ENCODE measurements around the gene GRB10.

Gene GRB10

DNA sequence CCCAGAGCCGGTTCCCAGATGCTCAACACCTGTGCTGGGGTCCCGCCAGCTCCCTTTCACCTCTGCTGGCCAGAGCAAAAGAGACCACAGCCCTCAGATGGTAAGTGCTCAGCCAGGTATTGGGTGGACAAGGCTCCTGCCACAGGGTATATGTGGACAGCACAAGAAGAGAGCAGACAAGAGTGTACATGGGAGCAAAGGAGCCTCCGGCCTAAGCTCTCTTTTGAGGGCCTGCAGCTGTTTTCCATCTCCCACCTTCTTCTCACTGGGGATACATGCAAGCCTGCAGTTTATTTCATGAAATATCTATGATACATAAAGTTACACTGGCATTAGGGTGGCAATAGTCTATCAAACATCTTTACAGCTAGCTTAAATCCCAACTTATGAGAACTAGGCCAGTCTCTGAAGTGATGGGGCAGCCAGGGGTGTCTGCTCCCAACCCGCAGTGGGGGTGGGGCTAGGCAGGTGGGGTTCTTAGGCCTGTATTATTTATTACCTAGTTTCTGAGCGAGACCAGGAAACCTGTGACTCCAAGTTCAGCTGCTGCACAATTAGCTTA lies 167.1 kb downstream of the GRB10 start:
- DNase-seq (ENCODE audit: extremely low spot score) = no peak
- CTCF ChIA-PET = no interaction called here
- no peak for TF ChIP-seq L3MBTL2 (conservative IDR thresholded peaks at IDR 0.05)
- no peak for TF ChIP-seq BHLHE40 (IDR thresholded peaks at IDR 0.05; ENCODE audit: borderline replicate concordance)
- TF ChIP-seq FOXK2 (IDR thresholded peaks at IDR 0.05) = no peak
- TF ChIP-seq HDGF (IDR thresholded peaks at IDR 0.05; ENCODE audit: borderline replicate concordance) = no peak
- TF ChIP-seq, protein P1, sequence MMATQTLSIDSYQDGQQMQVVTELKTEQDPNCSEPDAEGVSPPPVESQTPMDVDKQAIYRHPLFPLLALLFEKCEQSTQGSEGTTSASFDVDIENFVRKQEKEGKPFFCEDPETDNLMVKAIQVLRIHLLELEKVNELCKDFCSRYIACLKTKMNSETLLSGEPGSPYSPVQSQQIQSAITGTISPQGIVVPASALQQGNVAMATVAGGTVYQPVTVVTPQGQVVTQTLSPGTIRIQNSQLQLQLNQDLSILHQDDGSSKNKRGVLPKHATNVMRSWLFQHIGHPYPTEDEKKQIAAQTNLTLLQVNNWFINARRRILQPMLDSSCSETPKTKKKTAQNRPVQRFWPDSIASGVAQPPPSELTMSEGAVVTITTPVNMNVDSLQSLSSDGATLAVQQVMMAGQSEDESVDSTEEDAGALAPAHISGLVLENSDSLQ (IDR thresholded peaks at IDR 0.05) = no peak
- TF ChIP-seq NFRKB (IDR thresholded peaks at IDR 0.05) = no peak
- TF ChIP-seq SUZ12 (IDR thresholded peaks at IDR 0.05) = no peak
- no peak for TF ChIP-seq FOXA1 (IDR thresholded peaks at IDR 0.05)
- no peak for TF ChIP-seq SP1 (IDR thresholded peaks at IDR 0.05)
- TF ChIP-seq CTBP1 (IDR thresholded peaks at IDR 0.05; ENCODE audit: borderline replicate concordance) = no peak
- TF ChIP-seq ARNT (IDR thresholded peaks at IDR 0.05) = no peak
- TF ChIP-seq ZNF384 (IDR thresholded peaks at IDR 0.05) = no peak
- POLR2A ChIA-PET = no interaction called here

DNA sequence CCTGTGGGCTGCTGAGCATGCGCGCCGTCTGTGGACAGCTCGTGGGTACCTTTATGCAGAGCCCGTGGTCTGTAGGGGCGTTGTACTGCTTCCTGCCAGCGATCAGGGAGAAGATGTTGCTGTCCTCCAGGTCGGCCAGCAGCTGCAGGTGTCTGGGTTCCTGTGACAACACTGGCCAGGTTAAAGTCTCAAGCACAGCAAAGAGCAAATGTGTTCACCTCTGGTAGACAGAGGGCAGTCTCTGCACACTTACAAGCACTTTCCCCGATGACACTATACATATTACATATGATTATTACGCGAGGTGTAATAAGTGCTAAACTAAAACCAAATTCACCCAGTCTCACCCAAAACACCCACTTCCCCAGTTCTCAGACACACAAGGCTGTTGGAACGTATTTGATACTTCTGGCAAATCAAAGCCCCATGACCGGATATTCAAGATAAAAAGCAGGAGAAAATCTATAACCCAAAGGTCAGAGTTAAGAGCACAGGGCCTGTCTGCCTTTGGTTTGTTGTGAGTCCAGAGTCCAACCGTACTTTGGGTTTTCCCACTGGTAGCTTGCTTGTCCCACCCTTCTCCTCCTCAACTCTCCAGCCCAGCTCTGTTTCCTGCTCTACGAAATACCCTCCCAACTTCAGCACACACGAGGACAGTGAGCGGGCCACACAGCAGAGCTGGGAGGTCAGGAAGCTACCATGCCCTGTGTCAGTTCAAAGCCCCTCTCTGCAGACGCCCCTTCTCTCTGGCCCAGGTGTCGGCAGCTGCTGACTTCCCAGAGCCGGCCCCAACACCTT lies 167.8 kb downstream of the GRB10 start:
- POLR2A ChIA-PET = no interaction called here
- CTCF ChIA-PET = no interaction called here
- no peak for TF ChIP-seq ZNF384 (IDR thresholded peaks at IDR 0.05)
- no peak for TF ChIP-seq LEF1 (IDR thresholded peaks at IDR 0.05; ENCODE audit: borderline replicate concordance)
- no peak for TF ChIP-seq TARDBP (IDR thresholded peaks at IDR 0.05)
- no peak for TF ChIP-seq L3MBTL2 (conservative IDR thresholded peaks at IDR 0.05)
- TF ChIP-seq FOXM1 (IDR thresholded peaks at IDR 0.05; ENCODE audit: borderline replicate concordance) = no peak
- TF ChIP-seq BHLHE40 (IDR thresholded peaks at IDR 0.05; ENCODE audit: borderline replicate concordance) = no peak
- TF ChIP-seq FOXK2 (IDR thresholded peaks at IDR 0.05) = no peak
- no peak for TF ChIP-seq NFRKB (IDR thresholded peaks at IDR 0.05)
- TF ChIP-seq, protein P1 (IDR thresholded peaks at IDR 0.05) = no peak
- no peak for TF ChIP-seq ARNT (IDR thresholded peaks at IDR 0.05)
- DNase-seq (ENCODE audit: extremely low spot score) = no peak

DNA sequence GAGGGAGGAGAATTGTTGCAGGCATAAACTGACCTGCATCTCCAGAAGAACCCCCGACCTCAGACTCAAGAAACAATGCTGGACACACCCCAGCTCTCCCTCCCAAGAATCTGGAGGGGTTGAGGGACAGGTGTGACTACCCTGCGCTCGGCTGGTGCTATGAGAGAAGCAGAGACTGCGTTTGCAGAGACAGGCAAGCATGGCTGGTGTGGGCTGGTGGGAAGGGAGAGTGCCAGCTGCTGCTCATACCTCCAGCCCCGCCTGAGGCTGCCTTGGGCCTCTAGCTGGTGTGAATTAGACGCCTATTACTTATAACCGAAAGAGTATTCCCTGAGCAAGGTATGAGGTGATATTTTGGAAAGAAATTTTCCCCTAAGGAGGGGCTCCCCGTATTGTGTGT lies 169.2 kb downstream of the GRB10 start:
- ChIA-PET POLR2A (no interaction called here), CTCF (no interaction called here)
- no peak for DNase-seq (ENCODE audit: extremely low spot score)
- no peak for TF ChIP-seq FOXM1 (IDR thresholded peaks at IDR 0.05; ENCODE audit: borderline replicate concordance)
- no peak for TF ChIP-seq TARDBP (IDR thresholded peaks at IDR 0.05)
- no peak for TF ChIP-seq SUZ12 (IDR thresholded peaks at IDR 0.05)
- TF ChIP-seq ARNT (IDR thresholded peaks at IDR 0.05) = no peak
- no peak for TF ChIP-seq ELF4 (IDR thresholded peaks at IDR 0.05)
- TF ChIP-seq SP1 (IDR thresholded peaks at IDR 0.05) = no peak
- no peak for TF ChIP-seq ZNF384 (IDR thresholded peaks at IDR 0.05)
- no peak for TF ChIP-seq L3MBTL2 (conservative IDR thresholded peaks at IDR 0.05)
- TF ChIP-seq, protein P1 (IDR thresholded peaks at IDR 0.05) = no peak
- TF ChIP-seq NFRKB (IDR thresholded peaks at IDR 0.05) = no peak
- no peak for TF ChIP-seq FOXK2 (IDR thresholded peaks at IDR 0.05)
- TF ChIP-seq LEF1 (IDR thresholded peaks at IDR 0.05; ENCODE audit: borderline replicate concordance) = no peak
- no peak for TF ChIP-seq FOXA1 (IDR thresholded peaks at IDR 0.05)

DNA sequence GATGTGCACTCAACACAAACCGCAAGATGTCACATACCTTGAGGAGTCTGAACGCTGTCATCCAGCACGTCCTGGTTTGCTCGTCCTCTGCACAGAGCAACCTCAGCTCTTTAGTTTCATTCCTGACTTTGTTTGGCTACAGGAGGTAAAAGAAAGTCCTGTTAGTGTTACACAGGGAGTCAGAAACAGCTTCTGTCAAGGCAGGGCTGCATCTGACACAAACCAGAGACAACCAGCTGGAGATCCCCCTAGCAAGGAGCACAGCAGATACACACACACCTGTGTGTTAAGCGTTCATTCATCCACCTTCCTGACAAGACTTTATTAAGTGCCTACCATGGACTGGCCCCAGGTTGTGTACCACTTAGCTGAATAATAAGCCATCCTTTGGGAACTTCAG lies 170.0 kb downstream of the GRB10 start:
- DNase-seq (ENCODE audit: extremely low spot score) = no peak
- ChIA-PET POLR2A (no interaction called here), CTCF (no interaction called here)
- TF ChIP-seq L3MBTL2 (conservative IDR thresholded peaks at IDR 0.05) = no peak
- no peak for TF ChIP-seq BHLHE40 (IDR thresholded peaks at IDR 0.05; ENCODE audit: borderline replicate concordance)
- TF ChIP-seq, protein P1 (IDR thresholded peaks at IDR 0.05) = no peak
- TF ChIP-seq SUZ12 (IDR thresholded peaks at IDR 0.05) = no peak
- no peak for TF ChIP-seq NFRKB (IDR thresholded peaks at IDR 0.05)
- TF ChIP-seq HDGF (IDR thresholded peaks at IDR 0.05; ENCODE audit: borderline replicate concordance) = no peak
- TF ChIP-seq ARNT (IDR thresholded peaks at IDR 0.05) = no peak
- no peak for TF ChIP-seq LEF1 (IDR thresholded peaks at IDR 0.05; ENCODE audit: borderline replicate concordance)
- no peak for TF ChIP-seq ZNF384 (IDR thresholded peaks at IDR 0.05)
- TF ChIP-seq FOXK2 (IDR thresholded peaks at IDR 0.05) = no peak
- no peak for TF ChIP-seq FOXA1 (IDR thresholded peaks at IDR 0.05)
- TF ChIP-seq CTBP1 (IDR thresholded peaks at IDR 0.05; ENCODE audit: borderline replicate concordance) = no peak
- no peak for TF ChIP-seq TARDBP (IDR thresholded peaks at IDR 0.05)
- no peak for TF ChIP-seq ELF4 (IDR thresholded peaks at IDR 0.05)
- TF ChIP-seq SP1 (IDR thresholded peaks at IDR 0.05) = no peak
- no peak for TF ChIP-seq FOXM1 (IDR thresholded peaks at IDR 0.05; ENCODE audit: borderline replicate concordance)

DNA sequence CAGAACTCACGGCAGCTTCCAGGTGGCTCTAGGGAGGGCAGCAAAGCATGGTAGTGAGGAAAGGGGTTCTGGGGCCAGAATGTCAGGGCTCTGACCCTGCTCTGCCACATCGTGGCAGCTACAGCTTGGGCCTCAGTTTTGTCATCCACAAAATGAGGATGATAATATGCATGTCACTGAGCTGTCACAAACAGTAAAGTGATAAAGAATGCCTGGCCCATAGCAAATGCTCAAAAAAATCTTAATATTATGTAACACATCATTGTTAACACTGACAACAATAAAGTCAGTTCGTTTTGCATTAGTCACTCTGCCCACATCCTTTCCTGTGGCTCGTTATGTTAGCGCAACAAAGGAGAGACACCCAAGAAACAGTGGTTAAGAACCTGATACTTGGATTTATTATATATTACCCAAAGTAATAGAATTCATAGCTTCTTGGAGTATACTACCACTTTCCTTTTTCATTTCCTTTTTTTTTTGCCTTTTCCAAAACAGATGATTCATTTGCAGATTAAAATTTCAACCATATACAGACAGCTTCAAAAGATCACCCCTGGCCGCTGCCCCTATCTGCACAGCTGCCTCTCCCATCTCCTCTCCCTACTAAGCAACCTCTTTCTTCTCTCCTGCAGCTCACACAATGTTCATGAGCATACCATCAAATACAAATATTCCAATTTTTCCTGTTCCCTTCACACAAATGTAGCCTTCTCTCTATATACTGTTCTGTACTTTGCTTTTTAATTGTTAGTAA lies 172.0 kb downstream of the GRB10 start:
- ChIA-PET CTCF (no interaction called here), POLR2A (no interaction called here)
- no peak for DNase-seq (ENCODE audit: extremely low spot score)
- TF ChIP-seq ELF4 (IDR thresholded peaks at IDR 0.05) = no peak
- no peak for TF ChIP-seq TARDBP (IDR thresholded peaks at IDR 0.05)
